ENCODE results near the gene LRFN2.

DNA sequence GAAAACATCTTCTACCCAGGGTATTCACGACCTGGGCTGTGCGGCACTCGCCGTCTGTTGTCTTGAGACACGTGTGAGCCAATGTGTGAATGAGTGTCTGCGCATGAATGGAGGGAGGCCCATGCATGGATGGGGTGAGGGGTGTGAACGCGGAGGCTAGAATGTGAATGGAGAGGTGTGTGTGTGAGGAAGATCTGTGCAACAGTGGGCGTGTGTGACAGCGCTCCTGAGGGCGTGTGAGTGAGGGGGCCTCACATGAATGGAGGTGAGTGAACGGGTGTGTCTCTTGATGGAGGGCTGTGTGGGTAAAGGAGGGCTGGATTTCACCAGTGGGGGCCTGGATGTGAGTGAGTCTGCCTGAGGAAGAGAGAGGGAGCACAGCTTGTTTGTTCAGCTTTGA, 146.0 kb downstream of the LRFN2 start:
- no peak for TF ChIP-seq CTCF (IDR thresholded peaks at IDR 0.05; ENCODE audit: poor library complexity, severe bottlenecking)
- TF ChIP-seq POLR2AphosphoS5 (IDR thresholded peaks at IDR 0.05) = no peak
- no peak for TF ChIP-seq EZH2 (IDR thresholded peaks at IDR 0.05; ENCODE audit: borderline replicate concordance, insufficient read depth, low read length, poor library complexity, severe bottlenecking)

Data from neural cell (in vitro differentiated cells).